T1000 (cell line): ENCODE results near the gene NDRG2.

Experiments
- DNase-seq: peaks from one replicate; lab custom pipeline; 2025; ENCODE audit warnings: mixed read lengths; lab: John Stamatoyannopoulos, UW

NDRG2 gene

GRCh38 chr14:21024585-21025370 is at the start of gene NDRG2:
NDRG2 (minus strand) TSS chr14:21025061; CDS start chr14:21023315, 1,746 bp downstream.
- DNase-seq, result no peak

- no peak for DNase-seq
Observed at GRCh38 chr14:21073921-21074320, 49.1 kb upstream of the NDRG2 start.

- no peak for DNase-seq
Observed at GRCh38 chr14:21072781-21073339, 48.0 kb upstream of the NDRG2 start.

- no peak for DNase-seq
Observed at GRCh38 chr14:21072031-21072473, 47.2 kb upstream of the NDRG2 start.

DNA sequence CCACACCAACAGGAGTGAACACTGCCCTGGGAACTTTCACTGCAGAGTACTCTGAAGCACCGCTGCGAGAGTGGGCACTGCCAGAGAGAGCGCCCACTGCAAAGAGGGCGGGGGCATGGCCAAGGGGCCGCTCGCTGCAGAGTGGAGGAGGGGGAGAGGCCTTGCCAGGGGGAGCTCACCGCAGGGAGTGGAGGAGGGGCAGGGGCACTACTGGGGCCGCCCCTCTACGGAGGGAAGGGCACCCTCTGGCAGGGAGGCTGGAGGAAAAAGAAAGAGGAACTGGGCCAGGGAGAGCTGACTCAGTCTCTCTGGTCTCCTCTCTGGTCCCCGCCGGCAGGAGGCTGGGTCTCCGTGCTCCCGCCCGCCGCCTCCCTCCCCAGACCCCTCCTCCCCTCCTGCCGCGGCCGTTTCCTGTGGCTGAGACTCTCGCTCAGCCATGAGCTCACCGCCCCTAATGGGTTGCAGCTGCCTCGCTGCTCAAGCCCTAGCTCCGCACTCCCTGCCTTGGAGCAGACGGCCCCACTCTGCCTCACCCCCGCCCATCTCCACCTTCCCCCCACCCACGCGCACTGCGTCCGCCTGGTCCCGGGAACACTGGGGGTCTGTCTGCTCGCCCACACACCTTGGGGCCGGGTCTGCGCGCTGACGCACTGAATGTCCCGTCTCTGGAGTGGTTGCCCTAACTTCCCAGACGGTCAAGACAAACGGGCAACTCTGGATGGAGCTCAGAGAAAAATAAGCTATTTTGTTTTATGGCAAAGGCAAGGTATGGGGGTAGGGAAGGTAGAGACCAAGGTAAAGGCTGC is 46.6 kb upstream of the NDRG2 start:
- peak; percentile 56 for DNase-seq

- DNase-seq, result peak; percentile 24
Observed at GRCh38 chr14:21070610-21071224, 45.9 kb upstream of the NDRG2 start.

- DNase-seq, result no peak
Observed at GRCh38 chr14:21070083-21070609, 45.3 kb upstream of the NDRG2 start, which contains the start of gene ARHGEF40. ARHGEF40 (plus strand) TSS chr14:21070304; CDS start chr14:21070397, 93 bp downstream.

DNA sequence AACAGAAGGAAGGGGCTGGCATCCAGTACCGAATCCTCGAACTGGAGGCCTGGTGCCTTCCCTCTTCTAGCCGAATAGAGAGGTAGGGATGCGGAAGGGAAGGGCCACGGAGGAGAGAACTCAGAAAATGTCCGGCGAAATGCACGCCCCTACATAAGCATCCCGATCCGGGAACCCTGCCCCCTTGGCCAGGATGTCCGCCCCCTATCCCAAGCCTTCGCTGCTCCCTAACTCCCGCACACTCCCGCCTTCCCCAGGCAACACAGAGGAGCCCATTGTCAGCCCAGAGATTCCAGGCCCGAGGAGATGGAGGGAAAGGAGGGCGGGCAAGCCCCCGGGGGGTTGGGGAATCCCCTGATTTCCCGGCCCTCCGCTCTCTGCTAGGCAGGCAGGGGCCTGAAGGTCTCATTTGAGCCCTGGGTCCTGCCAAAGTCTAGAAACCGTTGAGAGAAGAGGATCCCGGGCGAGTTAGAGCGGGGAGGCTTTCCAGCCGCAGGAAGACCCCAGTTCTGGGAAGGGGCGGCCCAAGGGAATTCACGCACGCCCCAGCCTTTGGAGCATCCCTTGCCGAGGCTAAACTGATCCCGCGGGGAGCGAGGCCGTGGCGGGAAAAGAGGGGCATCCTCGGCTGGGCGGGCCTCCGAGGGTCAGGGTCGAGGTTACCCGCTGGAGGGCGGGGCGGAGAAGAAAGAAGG is 44.7 kb upstream of the NDRG2 start:
- peak; percentile 41 for DNase-seq

- DNase-seq, result no peak
Observed at GRCh38 chr14:21068521-21069387, 43.9 kb upstream of the NDRG2 start.

DNA sequence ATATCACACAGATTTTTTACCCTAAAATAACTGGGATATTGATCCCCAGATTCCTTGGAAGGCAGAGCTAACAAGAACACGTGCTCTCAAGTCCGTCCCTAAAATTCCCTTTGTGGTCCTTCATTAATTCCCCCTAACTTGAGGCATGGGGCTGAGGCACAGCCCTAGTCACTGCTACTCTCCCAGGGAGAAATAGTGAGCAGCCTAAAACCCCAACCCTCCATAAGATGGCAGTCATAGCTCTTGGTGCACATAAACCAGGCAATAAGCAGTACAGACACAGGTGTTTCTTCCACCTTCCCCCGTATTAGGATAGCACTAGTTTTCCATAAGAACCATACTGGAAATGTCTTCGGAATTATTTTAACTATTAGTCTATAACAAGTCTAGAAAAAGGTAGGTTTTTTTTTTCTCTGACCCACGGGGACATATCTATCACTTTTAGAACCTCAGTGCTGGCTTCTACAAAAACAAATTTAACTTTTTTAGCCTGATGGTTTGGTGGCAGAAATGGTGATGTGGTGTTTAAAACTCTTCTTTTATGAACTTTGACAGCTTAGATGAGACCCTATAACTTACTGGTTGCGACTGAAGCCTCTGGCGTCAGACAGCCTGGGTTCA is 42.1 kb upstream of the NDRG2 start:
- DNase-seq, result no peak

GRCh38 chr14:21063479-21063878 is 38.6 kb upstream of the NDRG2 start:
- DNase-seq, result peak; percentile 24

GRCh38 chr14:21061347-21061668 is 36.4 kb upstream of the NDRG2 start:
- DNase-seq, result no peak

GRCh38 chr14:21060614-21061346 is 35.9 kb upstream of the NDRG2 start:
- no peak for DNase-seq

DNA sequence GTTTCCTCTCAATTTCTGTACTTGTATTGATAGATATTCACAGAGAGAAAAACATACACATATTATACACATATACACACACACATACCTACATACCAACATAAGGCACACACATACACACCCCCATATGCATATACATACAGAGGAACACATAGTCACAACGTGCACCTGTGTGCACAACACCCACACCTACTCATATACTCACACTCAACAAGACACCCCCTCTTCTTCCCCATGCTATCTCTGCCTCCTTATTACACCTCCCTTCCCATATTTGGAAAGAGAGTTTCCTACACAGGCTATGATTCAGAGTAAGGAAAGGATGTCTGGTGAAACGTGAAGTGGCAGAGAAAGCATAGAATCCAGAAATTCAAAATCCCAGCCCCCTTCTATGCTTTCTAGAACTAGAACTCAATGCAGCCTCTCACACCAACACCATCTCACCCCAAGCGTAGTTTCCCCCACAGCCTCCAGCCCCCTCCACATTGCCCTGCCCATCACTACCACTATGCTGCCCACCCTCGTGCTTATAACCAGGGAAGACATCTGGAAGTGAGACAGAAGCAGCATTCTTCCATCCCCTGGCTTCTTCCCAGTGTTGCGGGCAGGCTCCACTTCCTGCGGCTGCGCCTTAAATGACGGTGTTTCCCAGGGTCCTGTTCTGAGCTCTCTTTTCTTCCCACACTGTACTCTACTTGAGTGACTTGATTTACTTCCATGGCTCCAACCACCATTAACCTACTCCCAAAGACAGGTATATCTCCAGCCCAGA is 35.2 kb upstream of the NDRG2 start:
- no peak for DNase-seq

DNA sequence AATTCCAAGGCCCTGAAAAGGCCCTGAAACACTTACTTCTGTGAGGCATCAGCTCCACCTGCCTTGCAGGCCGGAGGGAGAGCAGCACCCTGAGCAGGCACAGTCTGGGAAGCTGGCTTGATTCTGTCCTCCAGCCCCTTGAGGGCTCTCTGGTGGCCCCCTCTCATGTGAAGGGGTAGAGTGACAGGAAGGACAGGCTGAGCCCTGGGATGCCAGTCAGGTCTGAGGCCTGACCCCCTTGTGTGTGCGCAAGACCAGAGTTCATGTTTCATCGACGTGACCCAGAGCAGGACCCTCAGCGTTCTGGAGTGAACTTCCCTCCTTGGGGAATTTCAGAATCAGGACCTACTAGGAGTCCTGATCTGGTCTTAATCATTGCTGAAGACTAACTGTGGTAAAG is 34.0 kb upstream of the NDRG2 start:
- DNase-seq, result no peak

DNA sequence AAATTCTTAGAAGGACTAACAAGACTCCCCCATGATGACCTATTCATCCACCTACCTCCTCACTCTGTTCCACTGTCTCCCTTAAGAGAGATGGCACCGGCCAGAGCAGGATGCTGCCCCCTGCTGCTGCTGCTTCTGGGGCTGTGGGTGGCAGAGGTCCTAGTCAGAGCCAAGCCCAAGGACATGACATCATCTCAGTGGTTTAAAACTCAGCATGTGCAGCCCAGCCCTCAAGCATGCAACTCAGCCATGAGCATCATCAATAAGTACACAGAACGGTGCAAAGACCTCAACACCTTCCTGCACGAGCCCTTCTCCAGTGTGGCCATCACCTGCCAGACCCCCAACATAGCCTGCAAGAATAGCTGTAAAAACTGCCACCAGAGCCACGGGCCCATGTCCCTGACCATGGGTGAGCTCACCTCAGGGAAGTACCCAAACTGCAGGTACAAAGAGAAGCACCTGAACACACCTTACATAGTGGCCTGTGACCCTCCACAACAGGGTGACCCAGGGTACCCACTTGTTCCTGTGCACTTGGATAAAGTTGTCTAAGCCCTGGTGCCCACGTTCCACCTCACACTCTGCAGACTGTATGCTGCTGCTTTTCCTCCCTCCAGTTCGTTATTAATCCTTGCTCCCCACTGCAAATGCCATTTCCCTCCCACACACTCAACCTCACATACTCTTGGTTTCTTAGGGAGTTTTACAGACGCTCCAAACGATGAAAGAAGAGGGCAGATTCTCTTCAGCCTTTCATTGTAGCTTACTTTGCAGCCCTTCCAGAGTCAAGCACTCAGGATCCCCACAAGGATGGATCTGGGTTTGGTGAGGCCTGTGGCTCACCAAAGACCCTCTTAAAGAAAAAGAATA is 33.2 kb upstream of the NDRG2 start, which contains the start of gene RNASE8:
Gene RNASE8, plus strand, starts transcription at position 20 of the 873 bp plus-strand sequence. Its CDS starts 71 bp downstream, at position 91.
- DNase-seq, result no peak

GRCh38 chr14:21056520-21057163 is 31.8 kb upstream of the NDRG2 start:
- DNase-seq, result no peak
